H9 (cell line): ENCODE results near the gene POU2F3. TPM values are rescaled to one million over a fixed set of nuclear protein-coding genes. Genes with fewer than 3 reads are reported as not detected.

ENCODE experiments used
- DNase-seq: peaks from one replicate; pipeline ENCODE4 v3.0.0-alpha.2; 2017
- H2AFZ ChIP-seq: one replicate; pipeline ENCODE4 v1.6.1; 2013; ENCODE audit warnings: mild to moderate bottlenecking, low read length, control low read depth, moderate library complexity
- H2AK5ac ChIP-seq: 2 replicates; pipeline ENCODE4 v1.6.1; 2013; ENCODE audit warnings: low read length, control low read depth, mixed read lengths; ENCODE audit not compliant: insufficient read length
- H2BK120ac ChIP-seq: one replicate; pipeline ENCODE4 v1.6.1; 2013; ENCODE audit warnings: low read depth, mild to moderate bottlenecking, low read length, control low read depth, inconsistent platforms; ENCODE audit not compliant: poor library complexity, severe bottlenecking
- H2BK12ac ChIP-seq: 2 replicates; pipeline ENCODE4 v1.6.1; 2013; ENCODE audit warnings: low read length, control low read depth, mixed read lengths, low read depth; ENCODE audit not compliant: insufficient read length
- H2BK15ac ChIP-seq: 2 replicates; pipeline ENCODE4 v1.6.1; 2013; ENCODE audit warnings: low read depth, low read length, control low read depth
- H2BK20ac ChIP-seq: one replicate; pipeline ENCODE4 v1.6.1; 2013; ENCODE audit warnings: low read depth, mild to moderate bottlenecking, low read length, control low read depth, inconsistent platforms; ENCODE audit not compliant: poor library complexity, severe bottlenecking
- H2BK5ac ChIP-seq: 2 replicates; pipeline ENCODE4 v1.6.1; 2013; ENCODE audit warnings: low read length, control low read depth, mixed read lengths; ENCODE audit not compliant: insufficient read length
- H3K14ac ChIP-seq: 2 replicates; pipeline ENCODE4 v1.6.1; 2013; ENCODE audit warnings: low read length, control low read depth; ENCODE audit not compliant: insufficient read depth
- H3K18ac ChIP-seq: 2 replicates; pipeline ENCODE4 v1.6.1; 2013; ENCODE audit warnings: low read depth, mild to moderate bottlenecking, mixed read lengths, low read length, control low read depth; ENCODE audit not compliant: insufficient read length
- H3K23ac ChIP-seq: 2 replicates; pipeline ENCODE4 v1.6.1; 2013; ENCODE audit warnings: low read length, control low read depth, mixed read lengths, low read depth; ENCODE audit not compliant: insufficient read length
- H3K23me2 ChIP-seq: 2 replicates; pipeline ENCODE4 v1.6.1; 2013; ENCODE audit warnings: low read depth, mild to moderate bottlenecking, mixed read lengths, low read length, control low read depth; ENCODE audit not compliant: insufficient read length, poor library complexity, severe bottlenecking
- H3K27ac ChIP-seq: 2 replicates; pipeline ENCODE4 v1.5.1; 2013; ENCODE audit warnings: low read length, control low read depth, mixed read lengths, low read depth; ENCODE audit not compliant: insufficient read length
- H3K27me3 ChIP-seq: 2 replicates; pipeline ENCODE4 v1.6.1; 2013; ENCODE audit warnings: low read length, control low read depth, inconsistent platforms; ENCODE audit not compliant: insufficient read depth
- H3K4ac ChIP-seq: 2 replicates; pipeline ENCODE4 v1.6.1; 2013; ENCODE audit warnings: low read depth, mild to moderate bottlenecking, control low read depth, inconsistent platforms, low read length, moderate library complexity
- H3K4me1 ChIP-seq: 2 replicates; pipeline ENCODE4 v1.6.1; 2013; ENCODE audit warnings: low read length, control low read depth, inconsistent platforms; ENCODE audit not compliant: insufficient read depth
- H3K4me2 ChIP-seq: 2 replicates; pipeline ENCODE4 v1.6.1; 2013; ENCODE audit warnings: low read length, control low read depth, mixed read lengths; ENCODE audit not compliant: insufficient read length, insufficient read depth
- H3K56ac ChIP-seq: 2 replicates; pipeline ENCODE4 v1.6.1; 2013; ENCODE audit warnings: low read depth, mild to moderate bottlenecking, mixed read lengths, low read length, control low read depth; ENCODE audit not compliant: insufficient read length
- H3K79me1 ChIP-seq: 2 replicates; pipeline ENCODE4 v1.6.1; 2013; ENCODE audit warnings: low read depth, mild to moderate bottlenecking, moderate library complexity, low read length, control low read depth, inconsistent platforms; ENCODE audit not compliant: insufficient read depth, poor library complexity, severe bottlenecking
- H3K79me2 ChIP-seq: 2 replicates; pipeline ENCODE4 v1.6.1; 2013; ENCODE audit warnings: low read length, control low read depth, inconsistent platforms; ENCODE audit not compliant: insufficient read depth
- H3K9ac ChIP-seq: 2 replicates; pipeline ENCODE4 v1.6.1; 2013; ENCODE audit warnings: low read length, control low read depth, mixed read lengths; ENCODE audit not compliant: insufficient read length; ENCODE audit errors: extremely low read depth
- H3K9me3 ChIP-seq: one replicate; pipeline ENCODE4 v1.6.1; 2013; ENCODE audit warnings: low read depth, low read length, inconsistent platforms; ENCODE audit not compliant: control insufficient read depth
- H3T11ph ChIP-seq: one replicate; pipeline ENCODE4 v1.6.1; 2013; ENCODE audit warnings: mild to moderate bottlenecking, low read length, control low read depth, inconsistent platforms
- H4K20me1 ChIP-seq: one replicate; pipeline ENCODE4 v1.6.1; 2013; ENCODE audit not compliant: control insufficient read depth, insufficient read length, insufficient read depth
- H4K5ac ChIP-seq: 2 replicates; pipeline ENCODE4 v1.6.1; 2013; ENCODE audit warnings: low read depth, mild to moderate bottlenecking, mixed read lengths, low read length, control low read depth; ENCODE audit not compliant: insufficient read length
- H4K8ac ChIP-seq: replicated peaks from 2 replicates; pipeline ENCODE4 v1.6.1; 2013; ENCODE audit warnings: low read length, control low read depth, mixed read lengths, low read depth; ENCODE audit not compliant: insufficient read length
- H4K91ac ChIP-seq: 2 replicates; pipeline ENCODE4 v1.6.1; 2013; ENCODE audit warnings: low read depth, mild to moderate bottlenecking, moderate library complexity, mixed read lengths, low read length, control low read depth; ENCODE audit not compliant: insufficient read length
- H3K27ac Mint-ChIP-seq, 3 experiments: 2 replicates in 2 of 3; 3 replicates in 1 of 3; pipeline ENCODE4 v1.8.0; 2020 to 2021; ENCODE audit warnings: mixed read lengths in 3 of 3, mild to moderate bottlenecking in 1 of 3, moderate library complexity in 1 of 3
- H3K27me3 Mint-ChIP-seq: 2 replicates; pipeline ENCODE4 v1.8.0; 2021; ENCODE audit warnings: low read depth, mild to moderate bottlenecking, moderate library complexity, mixed read lengths
- H3K36me3 Mint-ChIP-seq, 3 experiments: 2 replicates in 2 of 3; 3 replicates in 1 of 3; pipeline ENCODE4 v1.8.0; 2020 to 2021; ENCODE audit warnings: low read depth in 3 of 3, mixed read lengths in 3 of 3; ENCODE audit not compliant: insufficient read depth in 1 of 3
- H3K4me1 Mint-ChIP-seq, 2 experiments: 2 replicates each; pipeline ENCODE4 v1.8.0; 2020; ENCODE audit warnings: mixed read lengths in 2 of 2
- H3K4me3 Mint-ChIP-seq, 2 experiments: 2 replicates in 1 of 2; 3 replicates in 1 of 2; pipeline ENCODE4 v1.8.0; 2020 to 2021; ENCODE audit warnings: mild to moderate bottlenecking in 2 of 2, mixed read lengths in 2 of 2, moderate library complexity in 1 of 2
- H3K9me3 Mint-ChIP-seq, 2 experiments: 2 replicates in 1 of 2; 3 replicates in 1 of 2; pipeline ENCODE4 v1.8.0; 2020; ENCODE audit warnings: mild to moderate bottlenecking in 2 of 2, mixed read lengths in 2 of 2, moderate library complexity in 1 of 2
- CTCF ChIP-seq: fragments of 200-600 bp; sonication (generic); conservative IDR thresholded peaks from 3 replicates; pipeline ENCODE4 v1.8.0; 2021; ENCODE audit warnings: antibody characterized with exemption, mild to moderate bottlenecking
- WGBS: extraction: QIAGEN DNeasy Blood & Tissue Kit; methylation state at CpG from one replicate; pipeline ENCODE4 v1.1.7; 2013; ENCODE audit warnings: missing lambda C conversion rate, low lambda C conversion rate, mixed read lengths; ENCODE audit not compliant: insufficient read length; ENCODE audit errors: extremely low coverage; 5-methylcytosine and 5-hydroxymethylcytosine counted together
- total RNA-seq: library from RNA; stranded (reverse); gene quantifications from 2 replicates; pipeline ENCODE4 v1.2.1, GENCODE V29; 2021

POU2F3 gene
- total RNA-seq, 1 experiment from 2014 or later, result 1.1 TPM

GRCh38 chr11:120248551-120249278 is 8.8 kb downstream of the POU2F3 start:
- peak overlapping the region in 1 of 3 experiments; percentile 75; a peak in 2 of 7 replicates for H3K27ac Mint-ChIP-seq
- peaks cover 58 to 59% of the 10 kb centered on the region in 2 experiments for H3K4me1 Mint-ChIP-seq
- no peak overlapping the region for H3K23ac ChIP-seq
- no peak overlapping the region for H2BK5ac ChIP-seq
- H3K36me3 Mint-ChIP-seq, result no peaks in the 10 kb centered on the region
- no peaks in the 10 kb centered on the region for H3K27me3 ChIP-seq
- no peak overlapping the region; a peak in 1 of 5 replicates for H3K4me3 Mint-ChIP-seq
- no peak overlapping the region for H4K8ac ChIP-seq
- no peak overlapping the region for H4K91ac ChIP-seq
- no peak overlapping the region for H3K56ac ChIP-seq
- no peaks in the 10 kb centered on the region for H3K9me3 ChIP-seq
- no peak overlapping the region for H2BK15ac ChIP-seq
- H2AFZ ChIP-seq, result no peak overlapping the region
- H3K4ac ChIP-seq, result no peak overlapping the region
- H4K20me1 ChIP-seq, result no peaks in the 10 kb centered on the region
- H3K79me1 ChIP-seq, result no peaks in the 10 kb centered on the region
- DNase-seq, result no peak
- H3T11ph ChIP-seq, result no peak overlapping the region
- H3K4me1 ChIP-seq, result peaks cover 6% of the 10 kb centered on the region; the same call in 1 of the 2 replicates
- no peak overlapping the region for H2BK120ac ChIP-seq
- no peak overlapping the region for H4K5ac ChIP-seq
- H3K9me3 Mint-ChIP-seq, result no peaks in the 10 kb centered on the region
- no peak overlapping the region for H2BK20ac ChIP-seq
- no peak overlapping the region for H3K27ac ChIP-seq
- no peak overlapping the region for H2AK5ac ChIP-seq
- no peak overlapping the region for H3K18ac ChIP-seq
- TF ChIP-seq CTCF, result no peak
- H3K23me2 ChIP-seq, result no peaks in the 10 kb centered on the region
- H2BK12ac ChIP-seq, result no peak overlapping the region
- no peak overlapping the region for H3K14ac ChIP-seq
- H3K27me3 Mint-ChIP-seq, result peaks cover 71% of the 10 kb centered on the region
- WGBS, result no CpG with 5 or more reads among the region's 9 CpGs
- H3K4me2 ChIP-seq, result no peak overlapping the region
- no peaks in the 10 kb centered on the region for H3K79me2 ChIP-seq
- H3K9ac ChIP-seq, result no peak overlapping the region
